Vagina (tissue), 2 donors: ENCODE results near the gene NAT8L. TPM values are rescaled to one million over a fixed set of nuclear protein-coding genes. Genes with fewer than 3 reads are reported as not detected.

Source experiments
- DNase-seq, 2 donors: peaks; one replicate each; pipeline ENCODE4 v3.0.0-alpha.2; 2017; ENCODE audit errors: extremely low spot score in 2 of 2
- H3K27ac ChIP-seq: fragments of 200-600 bp; sonication (generic); one replicate; pipeline ENCODE4 v1.5.1; 2019
- H3K27me3 ChIP-seq: fragments of 200-600 bp; sonication (generic); one replicate; pipeline ENCODE4 v1.5.1; 2019
- H3K36me3 ChIP-seq, 2 donors: fragments of 200-600 bp; sonication (generic); one replicate each; pipeline ENCODE4 v1.5.1; 2017 to 2019
- H3K4me1 ChIP-seq: fragments of 200-600 bp; sonication (generic); one replicate; pipeline ENCODE4 v1.5.1; 2019
- H3K4me3 ChIP-seq, 2 donors: fragments of 200-600 bp; sonication (generic); 1 replicate in 1 of 2; 2 replicates in 1 of 2; pipeline ENCODE4 v1.5.1; 2016 to 2019
- H3K9me3 ChIP-seq: fragments of 200-600 bp; sonication (generic); one replicate; pipeline ENCODE4 v1.5.1; 2019
- CTCF ChIP-seq, 3 experiments: fragments of 450-650 bp in 2 of 3; fragments of 200-600 bp in 1 of 3; sonication (generic) in 1 of 3; IDR thresholded peaks; one replicate each; pipeline ENCODE4 v1.5.1; 2017 to 2019; ENCODE audit warnings: antibody characterized with exemption in 3 of 3, mild to moderate bottlenecking in 2 of 3, moderate library complexity in 2 of 3
- POLR2A ChIP-seq, 2 donors: fragments of 450-650 bp; IDR thresholded peaks; one replicate each; pipeline ENCODE4 v1.6.1; 2017; ENCODE audit warnings: antibody characterized with exemption in 2 of 2, mild to moderate bottlenecking in 2 of 2, moderate library complexity in 2 of 2
- POLR2AphosphoS5 ChIP-seq, 2 donors: sonication (generic); formaldehyde crosslinking; IDR thresholded peaks; one replicate each; pipeline ENCODE4 v1.9.0; 2017; ENCODE audit warnings: antibody characterized with exemption in 2 of 2, mild to moderate bottlenecking in 2 of 2, low read depth in 1 of 2; ENCODE audit not compliant: insufficient read depth in 1 of 2
- intact Hi-C: fragments of 100-400 bp; cut with DNase I; formaldehyde crosslinking; loops from one replicate; pipeline ENCODE4 v1.15.1; 2023
- total RNA-seq: library from RNA; depleted of rRNA; stranded (reverse); fragments of >200 nt; gene quantifications from one replicate; pipeline ENCODE4 v1.2.3, GENCODE V29; 2016

Gene NAT8L
- total RNA-seq, 1 donor from 2014 or later: 1.7 TPM

GRCh38 chr4:2043396-2044118, 15.6 kb upstream of the NAT8L start:
- no peak for TF ChIP-seq POLR2AphosphoS5 (IDR thresholded peaks at IDR 0.05; ENCODE audit: insufficient read depth in 1 of 2, low read depth in 1 of 2)
- no peak for TF ChIP-seq POLR2A (IDR thresholded peaks at IDR 0.05)
- no peak for TF ChIP-seq CTCF (IDR thresholded peaks at IDR 0.05)
- H3K9me3 ChIP-seq: no peaks in the 10 kb centered on the region
- DNase-seq: peak; percentile 79 to 95
- H3K4me3 ChIP-seq: no peak overlapping the region
- no peak overlapping the region for H3K27ac ChIP-seq
- peaks cover 24% of the 10 kb centered on the region for H3K4me1 ChIP-seq
- intact Hi-C loops: no loop called here
- peaks cover 6% of the 10 kb centered on the region for H3K27me3 ChIP-seq
- no peaks in the 10 kb centered on the region for H3K36me3 ChIP-seq

GRCh38 chr4:2044119-2044485, 15.0 kb upstream of the NAT8L start:
- Histone ChIP-seq H3K4me1 (peaks cover 24% of the 10 kb centered on the region), H3K36me3 (no peaks in the 10 kb centered on the region), H3K4me3 (no peak overlapping the region), H3K27ac (no peak overlapping the region), H3K27me3 (peaks cover 6% of the 10 kb centered on the region), H3K9me3 (no peaks in the 10 kb centered on the region)
- peak; percentile 67 to 96 for DNase-seq
- intact Hi-C loops: no loop called here
- TF ChIP-seq POLR2A (IDR thresholded peaks at IDR 0.05) (no peak), CTCF (IDR thresholded peaks at IDR 0.05) (no peak), POLR2AphosphoS5 (IDR thresholded peaks at IDR 0.05; ENCODE audit: insufficient read depth in 1 of 2, low read depth in 1 of 2) (no peak)

GRCh38 chr4:2044542-2045517, 14.3 kb upstream of the NAT8L start:
- no peak overlapping the region for H3K4me3 ChIP-seq
- peak in 1 of 2 donors; percentile 65 for DNase-seq
- no peak overlapping the region for H3K27ac ChIP-seq
- no peaks in the 10 kb centered on the region for H3K9me3 ChIP-seq
- TF ChIP-seq POLR2AphosphoS5 (IDR thresholded peaks at IDR 0.05; ENCODE audit: insufficient read depth in 1 of 2, low read depth in 1 of 2): no peak
- TF ChIP-seq POLR2A (IDR thresholded peaks at IDR 0.05): no peak
- no peak for TF ChIP-seq CTCF (IDR thresholded peaks at IDR 0.05)
- intact Hi-C loops: no loop called here
- H3K27me3 ChIP-seq: peaks cover 6% of the 10 kb centered on the region
- H3K36me3 ChIP-seq: no peaks in the 10 kb centered on the region
- peaks cover 24% of the 10 kb centered on the region for H3K4me1 ChIP-seq

- no peaks in the 10 kb centered on the region for H3K36me3 ChIP-seq
- intact Hi-C loops: no loop called here
- peaks cover 3% of the 10 kb centered on the region for H3K27me3 ChIP-seq
These were observed 13.6 kb upstream of the NAT8L start for GRCh38 chr4:2045518-2045951.

More at GRCh38 chr4:2045518-2045951, 13.6 kb upstream of the NAT8L start:
- Histone ChIP-seq H3K4me1 (peaks cover 19% of the 10 kb centered on the region), H3K27ac (no peak overlapping the region), H3K9me3 (no peaks in the 10 kb centered on the region), H3K4me3 (no peak overlapping the region)
- TF ChIP-seq CTCF (IDR thresholded peaks at IDR 0.05): no peak
- no peak for TF ChIP-seq POLR2A (IDR thresholded peaks at IDR 0.05)
- TF ChIP-seq POLR2AphosphoS5 (IDR thresholded peaks at IDR 0.05; ENCODE audit: insufficient read depth in 1 of 2, low read depth in 1 of 2): no peak
- peak; percentile 65 to 95 for DNase-seq
